SK-N-SH (cell line): ENCODE data around the gene SLC45A1. TPM values are rescaled to one million over a fixed set of nuclear protein-coding genes. Genes with fewer than 3 reads are reported as not detected.
A peak's percentile ranks its signal among the peaks of the same experiment; 100 is the strongest.

ENCODE experiments used
- CTCF ChIA-PET: fragments of 300-600, 350-600 bp; formaldehyde crosslinking; extraction: SDS; loops from one replicate; lab custom pipeline; 2021; lab: Yijun Ruan, JAX
- POLR2A ChIA-PET: fragments of 350-600 bp; sonication (Branson Sonifier 250); formaldehyde crosslinking; extraction: SDS; loops from one replicate; lab custom pipeline; 2020; ENCODE audit warnings: antibody characterized with exemption, inconsistent platforms; lab: Yijun Ruan, JAX
- DNase-seq: peaks from one replicate; pipeline ENCODE4 v3.0.0; 2012
- H2AFZ ChIP-seq: fragments of 200-600 bp; sonication (generic); 2 replicates; pipeline ENCODE4 v1.8.1; 2016; ENCODE audit warnings: antibody characterized with exemption, mild to moderate bottlenecking, low read depth
- H3F3A ChIP-seq: fragments of 200-600 bp; sonication (generic); replicated peaks from 2 replicates; pipeline ENCODE3; 2016; ENCODE audit warnings: antibody characterized with exemption, mild to moderate bottlenecking; ENCODE audit not compliant: insufficient read depth
- H3K27ac ChIP-seq, 2 experiments: fragments of 200-500 bp in 1 of 2; fragments of 200-600 bp in 1 of 2; sonication (Bioruptor generic) in 1 of 2; sonication (generic), shearing (Covaris generic) in 1 of 2; 2 replicates each; pipeline versions ENCODE4 v1.5.1 to v1.6.1; 2014 to 2016; ENCODE audit warnings: low read depth in 2 of 2, inconsistent platforms in 1 of 2, low read length in 1 of 2, mild to moderate bottlenecking in 1 of 2, mixed read lengths in 1 of 2
- H3K27me3 ChIP-seq: fragments of 200-600 bp; sonication (generic), shearing (Covaris generic); 2 replicates; pipeline ENCODE4 v1.6.1; 2016; ENCODE audit warnings: mixed run types; ENCODE audit not compliant: insufficient read depth
- H3K36me3 ChIP-seq, 2 experiments: fragments of 200-500 bp in 1 of 2; fragments of 200-600 bp in 1 of 2; sonication (Bioruptor generic) in 1 of 2; sonication (generic) in 1 of 2; replicated peaks in 1 of 2; 2 replicates each; pipeline versions ENCODE3 to v1.5.1; 2014 to 2016; ENCODE audit warnings: low read length in 1 of 2, mild to moderate bottlenecking in 1 of 2; ENCODE audit not compliant: insufficient read depth in 2 of 2, control insufficient read depth in 1 of 2
- H3K4me1 ChIP-seq, 2 experiments: fragments of 200-500 bp in 1 of 2; fragments of 200-600 bp in 1 of 2; sonication (Bioruptor generic) in 1 of 2; sonication (generic), shearing (Covaris generic) in 1 of 2; 2 replicates each; pipeline versions ENCODE4 v1.5.1 to v1.6.1; 2014 to 2016; ENCODE audit warnings: low read depth in 1 of 2, low read length in 1 of 2, mixed run types in 1 of 2; ENCODE audit not compliant: insufficient read depth in 2 of 2, control insufficient read depth in 1 of 2
- H3K4me2 ChIP-seq: fragments of 200-600 bp; sonication (generic), shearing (Covaris generic); 2 replicates; pipeline ENCODE4 v1.6.1; 2017; ENCODE audit warnings: mixed run types
- H3K4me3 ChIP-seq, 2 experiments: fragments of 200-500 bp in 1 of 2; fragments of 200-600 bp in 1 of 2; sonication (Bioruptor generic) in 1 of 2; sonication (generic), shearing (Covaris generic) in 1 of 2; 2 replicates each; pipeline versions ENCODE4 v1.5.1 to v1.8.1; 2014 to 2016; ENCODE audit warnings: low read depth in 2 of 2, inconsistent platforms in 1 of 2, low read length in 1 of 2, mild to moderate bottlenecking in 1 of 2, mixed read lengths in 1 of 2, moderate library complexity in 1 of 2
- H3K79me2 ChIP-seq: fragments of 200-600 bp; sonication (generic); 2 replicates; pipeline ENCODE4 v1.8.1; 2017; ENCODE audit warnings: mild to moderate bottlenecking; ENCODE audit not compliant: insufficient read depth
- H3K9ac ChIP-seq: fragments of 200-600 bp; sonication (generic); 2 replicates; pipeline ENCODE4 v1.6.1; 2017; ENCODE audit warnings: mixed run types
- H3K9me2 ChIP-seq: fragments of 200-600 bp; sonication (generic); 2 replicates; pipeline ENCODE4 v1.6.1; 2017; ENCODE audit warnings: mixed run types
- H3K9me3 ChIP-seq: fragments of 200-600 bp; sonication (generic); 2 replicates; pipeline ENCODE4 v1.6.1; 2017; ENCODE audit warnings: mixed run types, mild to moderate bottlenecking, moderate library complexity
- H4K20me1 ChIP-seq: fragments of 200-600 bp; sonication (generic); 2 replicates; pipeline ENCODE4 v1.6.1; 2017; ENCODE audit warnings: mild to moderate bottlenecking, mixed run types; ENCODE audit not compliant: insufficient read depth
- CHD2 ChIP-seq: fragments of 150-350 bp; IDR thresholded peaks from 2 replicates; pipeline ENCODE4 v1.6.1; 2018; ENCODE audit warnings: low read length; ENCODE audit not compliant: partially characterized antibody
- CTCF ChIP-seq: fragments of 200-600 bp; sonication (generic); IDR thresholded peaks from 2 replicates; pipeline ENCODE4 v1.6.1; 2017; ENCODE audit warnings: antibody characterized with exemption, mild to moderate bottlenecking, moderate library complexity
- ELF1 ChIP-seq: IDR thresholded peaks from 2 replicates; pipeline ENCODE4 v1.4.0; 2012
- EP300 ChIP-seq, 2 experiments: IDR thresholded peaks; 2 replicates each; pipeline versions ENCODE4 v1.4.0 to v1.6.1; 2012; ENCODE audit warnings: borderline replicate concordance in 1 of 2, low read depth in 1 of 2, low read length in 1 of 2
- EZH2phosphoT487 ChIP-seq: fragments of 200-600 bp; sonication (generic); IDR thresholded peaks from 2 replicates; pipeline ENCODE4 v1.6.1; 2017; ENCODE audit warnings: low read depth, mixed run types, mild to moderate bottlenecking, antibody characterized with exemption, moderate library complexity, borderline replicate concordance
- FOXM1 ChIP-seq: IDR thresholded peaks from 2 replicates; pipeline ENCODE4 v1.4.0; 2012; ENCODE audit warnings: low read depth, mild to moderate bottlenecking
- GABPA ChIP-seq: IDR thresholded peaks from 2 replicates; pipeline ENCODE4 v1.4.0; 2012; ENCODE audit warnings: low read depth, mild to moderate bottlenecking
- GATA2 ChIP-seq: sonication (generic); formaldehyde crosslinking; IDR thresholded peaks from 2 replicates; pipeline ENCODE4 v1.5.0; 2020; ENCODE audit warnings: mild to moderate bottlenecking, missing genetic modification reagents
- IRF3 ChIP-seq: fragments of 150-350 bp; IDR thresholded peaks from 2 replicates; pipeline ENCODE4 v1.6.1; 2016; ENCODE audit warnings: mild to moderate bottlenecking, low read depth, low read length
- MEF2A ChIP-seq: IDR thresholded peaks from 2 replicates; pipeline ENCODE4 v1.4.0; 2012; ENCODE audit warnings: low read depth, borderline replicate concordance
- MXI1 ChIP-seq: IDR thresholded peaks from 2 replicates; pipeline ENCODE4 v1.6.1; 2012; ENCODE audit warnings: mild to moderate bottlenecking, low read depth, low read length, improper control_type of control experiment
- NRF1 ChIP-seq: IDR thresholded peaks from 2 replicates; pipeline ENCODE4 v1.6.1; 2012; ENCODE audit warnings: low read depth, mild to moderate bottlenecking, low read length
- PBX3 ChIP-seq: IDR thresholded peaks from 2 replicates; pipeline ENCODE4; 2012
- RCOR1 ChIP-seq: fragments of 150-350 bp; IDR thresholded peaks from 2 replicates; pipeline ENCODE4 v1.6.1; 2017; ENCODE audit warnings: antibody characterized with exemption, low read length
- SMC3 ChIP-seq: IDR thresholded peaks from 2 replicates; pipeline ENCODE4 v1.6.1; 2012; ENCODE audit warnings: low read depth, low read length, improper control_type of control experiment
- USF1 ChIP-seq: IDR thresholded peaks from 2 replicates; pipeline ENCODE4 v1.4.0; 2012; ENCODE audit warnings: low read depth, borderline replicate concordance
- YY1 ChIP-seq: IDR thresholded peaks from 2 replicates; pipeline ENCODE4 v1.4.0; 2012; ENCODE audit warnings: low read depth, mild to moderate bottlenecking
- ZBTB33 ChIP-seq: IDR thresholded peaks from 2 replicates; pipeline ENCODE4 v1.4.0; 2012; ENCODE audit warnings: low read depth, borderline replicate concordance
- WGBS: methylation state at CpG from one replicate; pipeline ENCODE4 v1.1.6; 2017; ENCODE audit warnings: low lambda C conversion rate; 5-methylcytosine and 5-hydroxymethylcytosine counted together
- polyA plus RNA-seq, 3 experiments: library from polyadenylated mRNA; depleted of rRNA; stranded (reverse); fragments of >200 nt; gene quantifications; 2 replicates each; pipeline ENCODE4 v1.2.3, GENCODE V29; 2012
- TF ChIP-seq, protein P1 (sequence below): IDR thresholded peaks from 2 replicates; pipeline ENCODE4 v1.4.0; 2012; ENCODE audit warnings: low read depth

Gene SLC45A1
- polyA plus RNA-seq, 1 of the 3 experiments (the other 2 are of a cell fraction) = 2.5 TPM

GRCh38 chr1:8297245-8297644 lies 20.7 kb upstream of the SLC45A1 start:
- 81% methylated on average over 4 of the region's 4 CpGs for WGBS
- TF ChIP-seq USF1 (peak; percentile 63; the same call in 1 of the 2 replicates), EP300 (IDR thresholded peaks at IDR 0.05; ENCODE audit: borderline replicate concordance in 1 of 2, low read depth in 1 of 2, low read length in 1 of 2) (no peak), GABPA (peak; percentile 27; the same call in 1 of the 2 replicates), RCOR1 (no peak)
- H3K36me3 ChIP-seq = no peaks in the 10 kb centered on the region
- H3K9me3 ChIP-seq = no peaks in the 10 kb centered on the region
- H3K27ac ChIP-seq = no peak overlapping the region
- H2AFZ ChIP-seq = no peak overlapping the region
- CTCF ChIA-PET = interaction anchor here (1.6 to 2.0 kb wide), 2 partner anchors 17 to 283 kb away, joined by 6 to 7 read pairs; no protein-coding TSS in a partner anchor
- H4K20me1 ChIP-seq = no peaks in the 10 kb centered on the region
- no peaks in the 10 kb centered on the region for H3K4me1 ChIP-seq
- DNase-seq = no peak
- H3K27me3 ChIP-seq = no peaks in the 10 kb centered on the region
- H3K79me2 ChIP-seq = no peaks in the 10 kb centered on the region
- H3F3A ChIP-seq = no peaks in the 10 kb centered on the region
- no peaks in the 10 kb centered on the region for H3K9me2 ChIP-seq
- H3K4me3 ChIP-seq = no peak overlapping the region
- POLR2A ChIA-PET = no interaction called here
- H3K4me2 ChIP-seq = no peak overlapping the region
- no peak overlapping the region for H3K9ac ChIP-seq

GRCh38 chr1:8299963-8300362 lies 18.0 kb upstream of the SLC45A1 start:
- DNase-seq = no peak
- ChIA-PET POLR2A (no interaction called here), CTCF (interaction anchor here (1.3 kb wide), 1 partner anchor 14 kb away, joined by 6 read pairs; no protein-coding TSS in a partner anchor)
- Histone ChIP-seq H3K79me2 (no peaks in the 10 kb centered on the region), H3K9ac (no peak overlapping the region), H3K9me3 (no peaks in the 10 kb centered on the region), H3K4me3 (no peak overlapping the region), H3K36me3 (no peaks in the 10 kb centered on the region), H3K4me1 (no peaks in the 10 kb centered on the region; a peak in 1 of 4 replicates), H3K9me2 (no peaks in the 10 kb centered on the region), H4K20me1 (no peaks in the 10 kb centered on the region), H3F3A (no peaks in the 10 kb centered on the region), H3K27ac (no peak overlapping the region)
- no peak for TF ChIP-seq ELF1
- TF ChIP-seq CHD2 = no peak
- TF ChIP-seq YY1 = no peak
- TF ChIP-seq GABPA = no peak
- no peak for TF ChIP-seq MEF2A
- TF ChIP-seq EP300 (IDR thresholded peaks at IDR 0.05; ENCODE audit: borderline replicate concordance in 1 of 2, low read depth in 1 of 2, low read length in 1 of 2) = no peak
- TF ChIP-seq GATA2 (CRISPR knock-in tag) = no peak
- no peak for TF ChIP-seq CTCF
- TF ChIP-seq SMC3 = no peak
- TF ChIP-seq RCOR1 = no peak
- no peak for TF ChIP-seq IRF3
- TF ChIP-seq PBX3 = no peak
- TF ChIP-seq FOXM1 = no peak
- TF ChIP-seq EZH2phosphoT487 = no peak
- TF ChIP-seq, protein P1, sequence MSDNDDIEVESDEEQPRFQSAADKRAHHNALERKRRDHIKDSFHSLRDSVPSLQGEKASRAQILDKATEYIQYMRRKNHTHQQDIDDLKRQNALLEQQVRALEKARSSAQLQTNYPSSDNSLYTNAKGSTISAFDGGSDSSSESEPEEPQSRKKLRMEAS = no peak
- TF ChIP-seq MXI1 = no peak
- no peak for TF ChIP-seq ZBTB33
- no peak for TF ChIP-seq NRF1
- TF ChIP-seq, all 33 proteins: peak for 0
- H3K4me2 ChIP-seq = no peak overlapping the region
- no peaks in the 10 kb centered on the region for H3K27me3 ChIP-seq
- H2AFZ ChIP-seq = no peak overlapping the region
- WGBS = 95% methylated on average over 5 of the region's 5 CpGs
